Coronary artery (tissue), 2 donors: ENCODE data around the gene ADGRG2.

ENCODE experiments used
- DNase-seq: peaks from one replicate; pipeline ENCODE4 v3.0.0-alpha.2; 2017; ENCODE audit warnings: low spot score
- H3K27ac ChIP-seq, 2 donors: fragments of 200-600 bp; sonication (generic); one replicate each; pipeline ENCODE4 v1.5.1; 2016 to 2019
- H3K4me3 ChIP-seq: fragments of 200-600 bp; sonication (generic); 2 replicates; pipeline ENCODE4 v1.5.1; 2016; ENCODE audit warnings: mild to moderate bottlenecking, moderate library complexity
- TF ChIP-seq, protein P1 (sequence below): fragments of 200-600 bp; sonication (generic); IDR thresholded peaks from one replicate; pipeline ENCODE4 v1.5.1; 2019; ENCODE audit warnings: antibody characterized with exemption

The ADGRG2 gene

DNA sequence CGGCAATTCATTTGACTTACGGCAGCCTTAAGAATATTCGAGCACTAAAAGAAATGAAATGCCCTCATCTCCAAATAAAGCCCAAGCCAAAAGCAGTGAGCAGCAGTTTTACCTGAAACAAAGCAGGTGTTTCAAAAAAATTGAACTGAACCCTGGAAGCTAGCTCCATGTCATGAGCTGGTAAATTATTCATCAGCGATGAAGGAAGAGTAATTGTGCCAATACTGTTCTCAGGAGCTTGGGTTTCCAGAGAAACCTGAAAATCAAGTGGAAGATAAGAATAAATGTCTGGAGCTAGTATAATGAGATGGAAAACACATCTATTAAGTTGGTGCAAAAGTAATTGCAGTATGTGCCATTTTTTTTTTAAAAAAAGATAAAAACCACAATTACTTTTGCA lies 114.4 kb downstream of the ADGRG2 start:
- Histone ChIP-seq H3K4me3 (no peak overlapping the region), H3K27ac (no peak overlapping the region)
- TF ChIP-seq, protein P1, sequence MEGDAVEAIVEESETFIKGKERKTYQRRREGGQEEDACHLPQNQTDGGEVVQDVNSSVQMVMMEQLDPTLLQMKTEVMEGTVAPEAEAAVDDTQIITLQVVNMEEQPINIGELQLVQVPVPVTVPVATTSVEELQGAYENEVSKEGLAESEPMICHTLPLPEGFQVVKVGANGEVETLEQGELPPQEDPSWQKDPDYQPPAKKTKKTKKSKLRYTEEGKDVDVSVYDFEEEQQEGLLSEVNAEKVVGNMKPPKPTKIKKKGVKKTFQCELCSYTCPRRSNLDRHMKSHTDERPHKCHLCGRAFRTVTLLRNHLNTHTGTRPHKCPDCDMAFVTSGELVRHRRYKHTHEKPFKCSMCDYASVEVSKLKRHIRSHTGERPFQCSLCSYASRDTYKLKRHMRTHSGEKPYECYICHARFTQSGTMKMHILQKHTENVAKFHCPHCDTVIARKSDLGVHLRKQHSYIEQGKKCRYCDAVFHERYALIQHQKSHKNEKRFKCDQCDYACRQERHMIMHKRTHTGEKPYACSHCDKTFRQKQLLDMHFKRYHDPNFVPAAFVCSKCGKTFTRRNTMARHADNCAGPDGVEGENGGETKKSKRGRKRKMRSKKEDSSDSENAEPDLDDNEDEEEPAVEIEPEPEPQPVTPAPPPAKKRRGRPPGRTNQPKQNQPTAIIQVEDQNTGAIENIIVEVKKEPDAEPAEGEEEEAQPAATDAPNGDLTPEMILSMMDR: no peak
- no peak for DNase-seq

DNA sequence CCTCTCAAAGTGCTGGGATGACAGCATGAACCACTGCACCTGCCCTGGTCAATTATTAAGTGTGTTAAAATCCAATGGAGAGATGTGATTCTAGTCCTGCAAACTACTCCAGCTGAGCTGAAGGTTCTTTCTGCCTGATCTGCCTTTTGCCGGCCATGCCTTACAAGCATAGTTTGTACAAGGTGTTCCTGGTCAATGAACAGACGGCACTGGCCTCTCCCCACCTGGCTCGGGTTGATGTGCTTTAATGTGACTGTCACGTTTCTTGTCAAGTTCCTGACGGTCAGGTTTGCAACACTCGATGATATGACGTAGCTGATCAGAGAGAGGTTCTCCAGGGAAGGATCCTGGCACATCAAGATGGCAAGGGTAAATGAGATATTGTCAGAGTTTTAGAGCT lies 115.3 kb downstream of the ADGRG2 start:
- Histone ChIP-seq H3K4me3 (no peak overlapping the region), H3K27ac (no peak overlapping the region)
- DNase-seq: no peak
- TF ChIP-seq, protein P1: no peak

DNA sequence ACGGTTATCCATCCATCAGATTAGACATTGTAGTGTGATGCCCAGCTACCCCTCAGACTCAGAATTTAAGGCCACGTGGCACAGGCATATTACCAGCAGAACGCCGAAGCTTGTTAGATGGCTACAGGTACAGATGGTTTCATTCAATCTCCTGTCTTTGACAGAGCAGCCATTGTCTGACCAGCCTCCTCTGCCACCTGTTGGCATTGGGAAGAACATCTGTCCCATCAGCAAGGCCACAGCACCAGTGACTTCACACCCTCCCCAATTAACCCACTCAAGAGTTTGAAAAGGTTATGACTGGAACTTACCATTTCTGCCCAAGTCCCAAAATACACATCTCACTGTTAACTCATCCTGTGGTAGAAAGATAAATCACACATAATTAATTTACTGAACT lies 116.4 kb downstream of the ADGRG2 start:
- no peak for DNase-seq
- TF ChIP-seq, protein P1: no peak
- Histone ChIP-seq H3K27ac (no peak overlapping the region), H3K4me3 (no peak overlapping the region)

DNA sequence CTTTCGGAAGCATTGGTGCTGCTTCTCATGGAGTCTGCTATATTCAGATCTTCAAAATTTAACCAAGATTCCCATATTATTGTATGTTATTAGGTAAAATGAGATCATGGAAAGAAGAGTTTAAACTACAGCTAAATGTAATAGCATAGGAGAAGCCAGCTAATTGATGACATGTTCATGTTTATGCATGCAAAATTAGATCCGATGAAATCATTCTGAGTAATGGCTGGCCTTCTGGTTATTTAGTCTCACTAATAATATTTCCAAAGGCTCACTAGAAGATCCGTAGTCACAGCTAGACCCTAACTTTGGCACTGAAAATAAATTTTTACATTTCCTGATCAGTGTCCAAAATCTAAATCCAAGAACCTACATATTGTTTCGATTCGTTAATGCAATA lies 118.5 kb downstream of the ADGRG2 start:
- H3K27ac ChIP-seq: no peak overlapping the region
- TF ChIP-seq, protein P1: no peak
- no peak for DNase-seq
- no peak overlapping the region for H3K4me3 ChIP-seq

DNA sequence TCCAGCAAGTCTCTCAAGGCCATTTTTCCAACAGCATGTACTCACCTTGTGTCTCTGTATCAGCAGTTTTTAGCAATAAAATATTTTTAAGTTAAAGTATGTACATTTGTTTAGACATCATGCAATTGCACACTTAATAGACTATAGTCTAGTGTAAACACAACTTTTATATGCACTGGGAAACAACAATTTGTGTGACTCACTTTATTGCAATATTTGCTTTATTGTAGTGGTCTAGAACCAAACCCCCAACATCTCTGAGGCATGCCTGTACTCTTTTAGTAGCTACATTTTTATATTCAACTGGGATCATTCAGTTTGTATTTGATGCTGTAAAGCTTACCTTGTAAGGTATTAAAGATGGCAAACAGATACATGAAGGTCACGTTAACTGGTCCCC lies 123.6 kb downstream of the ADGRG2 start:
- TF ChIP-seq, protein P1: no peak
- no peak overlapping the region for H3K27ac ChIP-seq
- no peak for DNase-seq
- no peak overlapping the region for H3K4me3 ChIP-seq

DNA sequence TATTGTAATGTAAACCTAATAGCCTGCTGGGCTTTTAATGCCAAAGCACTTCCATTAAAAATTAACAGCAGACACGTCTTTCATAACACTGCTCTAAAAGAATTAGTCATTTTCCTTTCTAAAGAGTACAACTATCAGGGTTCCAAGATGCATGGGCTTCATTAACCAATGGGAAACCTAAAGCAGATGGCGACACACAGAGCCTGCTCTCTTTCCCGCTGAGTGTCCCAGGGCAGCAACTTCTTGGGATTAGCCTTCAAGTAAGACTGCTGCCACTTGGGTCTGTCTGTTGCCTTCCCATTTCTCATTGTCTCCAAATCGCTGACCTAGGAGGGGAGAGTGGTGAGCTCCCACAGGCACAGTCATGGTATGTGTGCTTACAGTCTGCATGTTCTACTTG lies 124.4 kb downstream of the ADGRG2 start:
- no peak for DNase-seq
- no peak overlapping the region for H3K27ac ChIP-seq
- TF ChIP-seq, protein P1: no peak
- no peak overlapping the region for H3K4me3 ChIP-seq

DNA sequence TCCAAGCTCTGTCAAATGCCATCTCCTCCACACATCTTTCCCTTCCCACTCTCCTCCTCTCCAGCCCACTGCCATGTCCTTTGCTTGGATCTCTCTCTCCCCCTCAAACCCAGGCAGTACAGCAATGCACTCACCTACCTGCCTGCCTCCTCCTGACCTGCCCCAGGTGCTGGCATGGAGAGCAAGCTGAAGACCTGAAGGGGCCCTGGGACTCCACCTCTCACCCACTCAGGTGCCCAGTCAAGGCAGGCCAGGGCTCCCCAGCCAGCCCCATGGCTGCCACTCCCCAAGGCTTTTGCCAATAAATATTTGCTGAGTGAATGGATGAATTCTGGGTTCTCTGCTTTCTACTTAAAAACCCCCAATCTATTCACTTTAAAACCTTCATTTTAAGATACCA lies 125.7 kb downstream of the ADGRG2 start:
- no peak for DNase-seq
- Histone ChIP-seq H3K4me3 (no peak overlapping the region), H3K27ac (no peak overlapping the region)
- TF ChIP-seq, protein P1: no peak
